Progenitor cell of endocrine pancreas (in vitro differentiated cells): ENCODE data around the gene HTR2B. TPM values are rescaled to one million over a fixed set of nuclear protein-coding genes. Genes with fewer than 3 reads are reported as not detected.
"Not testable (repeated sequence)": the region's sequence is repeated elsewhere in the genome, so short reads cannot be mapped to it uniquely, and the experiment has no call there.

Source experiments
- DNase-seq: peaks from one replicate; pipeline ENCODE4 v3.0.0; 2021; ENCODE audit warnings: low spot score; ENCODE audit not compliant: unreplicated experiment
- H3K27ac Mint-ChIP-seq: 2 replicates; pipeline ENCODE4 v1.8.0; 2021; ENCODE audit warnings: mild to moderate bottlenecking, moderate library complexity, mixed read lengths
- H3K27me3 Mint-ChIP-seq: 2 replicates; pipeline ENCODE4 v1.8.0; 2021; ENCODE audit warnings: mixed read lengths
- H3K36me3 Mint-ChIP-seq: 2 replicates; pipeline ENCODE4 v1.8.0; 2022; ENCODE audit warnings: mixed read lengths; ENCODE audit not compliant: insufficient read depth
- H3K4me1 Mint-ChIP-seq: 2 replicates; pipeline ENCODE4 v1.8.0; 2021; ENCODE audit warnings: low read depth, mixed read lengths
- H3K4me3 Mint-ChIP-seq: 2 replicates; pipeline ENCODE4 v1.8.0; 2021; ENCODE audit warnings: low read depth, mild to moderate bottlenecking, moderate library complexity, mixed read lengths
- H3K9me3 Mint-ChIP-seq: 2 replicates; pipeline ENCODE4 v1.8.0; 2021; ENCODE audit warnings: low read depth, mixed read lengths
- CTCF ChIP-seq: fragments of 200-600 bp; sonication (generic); IDR thresholded peaks from one replicate; pipeline ENCODE4 v1.5.0; 2021; ENCODE audit warnings: antibody characterized with exemption, mild to moderate bottlenecking; ENCODE audit not compliant: unreplicated experiment
- total RNA-seq: library from RNA; stranded (reverse); gene quantifications from 2 replicates; pipeline ENCODE4 v1.2.1, GENCODE V29; 2021

HTR2B gene
- total RNA-seq, 1 donor from 2014 or later = not detected

GRCh38 chr2:231144896-231145295, 20.1 kb upstream of the HTR2B start:
- Mint-ChIP-seq H3K9me3 (no peaks in the 10 kb centered on the region), H3K36me3 (peaks cover 25% of the 10 kb centered on the region), H3K4me1 (no peaks in the 10 kb centered on the region), H3K27ac (no peak overlapping the region), H3K27me3 (no peaks in the 10 kb centered on the region), H3K4me3 (no peak overlapping the region)
- TF ChIP-seq CTCF = no peak
- no peak for DNase-seq

- not testable (repeated sequence) for H3K4me1 Mint-ChIP-seq, H3K27ac Mint-ChIP-seq, H3K4me3 Mint-ChIP-seq, H3K36me3 Mint-ChIP-seq, H3K27me3 Mint-ChIP-seq, DNase-seq, H3K9me3 Mint-ChIP-seq
Observed at GRCh38 chr2:231140808-231141207, 16.0 kb upstream of the HTR2B start.

GRCh38 chr2:231139796-231140195, 15.0 kb upstream of the HTR2B start:
- no peak for DNase-seq
- Mint-ChIP-seq H3K9me3 (no peaks in the 10 kb centered on the region), H3K27me3 (no peaks in the 10 kb centered on the region), H3K36me3 (peaks cover 5% of the 10 kb centered on the region), H3K4me1 (no peaks in the 10 kb centered on the region), H3K4me3 (no peak overlapping the region), H3K27ac (no peak overlapping the region)
- TF ChIP-seq CTCF = no peak

- no peak for DNase-seq
- peaks cover 2% of the 10 kb centered on the region for H3K4me1 Mint-ChIP-seq
- no peak overlapping the region for H3K4me3 Mint-ChIP-seq
- H3K27me3 Mint-ChIP-seq = no peaks in the 10 kb centered on the region
- H3K27ac Mint-ChIP-seq = no peak overlapping the region
- no peak for TF ChIP-seq CTCF
- no peaks in the 10 kb centered on the region for H3K9me3 Mint-ChIP-seq
- peaks cover 3% of the 10 kb centered on the region for H3K36me3 Mint-ChIP-seq
Observed at GRCh38 chr2:231138699-231139098, 13.9 kb upstream of the HTR2B start.

- TF ChIP-seq CTCF = no peak
- Mint-ChIP-seq H3K27ac (no peak overlapping the region), H3K27me3 (no peaks in the 10 kb centered on the region), H3K36me3 (peaks cover 2% of the 10 kb centered on the region), H3K4me3 (no peak overlapping the region), H3K4me1 (peaks cover 6% of the 10 kb centered on the region), H3K9me3 (no peaks in the 10 kb centered on the region)
- DNase-seq = no peak
Observed at GRCh38 chr2:231134910-231135655, 10.2 kb upstream of the HTR2B start.
